G401.6 (cell line): Measurements from ENCODE around the gene CWF19L1.
"Not testable (repeated sequence)": the region's sequence is repeated elsewhere in the genome, so short reads cannot be mapped to it uniquely, and the experiment has no call there.

Source experiments
- FAIRE-seq: peaks from 2 replicates; lab custom pipeline; 2012; peaks lifted over from hg19 to GRCh38; lab: Jason Lieb, UNC

The CWF19L1 gene

GRCh38 chr10:100267239-100268104, at the start of gene CWF19L1:
Gene CWF19L1, minus strand, starts transcription at chr10:100267638. Its CDS starts 45 bp downstream, at chr10:100267593.
- peak; percentile 93 for FAIRE-seq

DNA sequence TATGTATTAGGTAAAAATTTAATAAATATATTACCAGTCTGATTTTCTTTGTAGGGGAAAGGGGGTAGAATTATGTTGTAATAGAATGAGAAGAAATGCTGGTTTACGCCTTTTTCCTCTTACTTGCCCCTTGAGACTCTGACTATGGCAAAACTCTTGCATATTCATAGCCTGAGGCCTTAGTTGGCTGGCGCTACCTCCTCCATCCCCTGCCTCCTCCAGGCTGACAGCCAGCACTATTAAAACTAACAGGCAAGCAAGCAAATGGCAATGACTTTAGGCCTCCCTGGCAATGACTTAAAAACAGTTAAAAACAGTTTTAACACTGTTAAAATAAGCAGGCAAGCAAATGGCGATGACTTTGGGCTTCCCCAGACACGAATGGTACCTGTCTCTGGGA, 48.2 kb upstream of the CWF19L1 start:
- FAIRE-seq: no peak

- FAIRE-seq: no peak
Observed at GRCh38 chr10:100311298-100311697, 43.9 kb upstream of the CWF19L1 start.

DNA sequence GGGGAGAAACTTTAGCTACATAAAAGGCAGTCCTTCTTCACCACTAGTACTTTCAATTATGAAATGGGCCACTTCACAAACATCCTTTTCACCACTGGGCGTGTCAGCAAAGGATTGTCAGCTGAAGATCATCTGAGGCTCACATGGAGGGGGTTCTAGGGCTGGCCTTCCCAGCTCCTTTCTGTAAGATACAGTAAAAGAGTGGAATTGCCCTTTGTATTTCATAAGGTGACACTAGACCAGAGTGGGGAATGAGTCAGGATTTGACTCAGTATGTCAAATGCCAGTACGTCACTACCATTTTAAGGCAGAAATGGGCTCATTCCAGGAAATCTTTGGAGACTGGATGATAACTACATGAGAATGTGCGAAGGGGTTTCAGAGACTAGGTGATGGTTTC, 40.2 kb upstream of the CWF19L1 start:
- no peak for FAIRE-seq

DNA sequence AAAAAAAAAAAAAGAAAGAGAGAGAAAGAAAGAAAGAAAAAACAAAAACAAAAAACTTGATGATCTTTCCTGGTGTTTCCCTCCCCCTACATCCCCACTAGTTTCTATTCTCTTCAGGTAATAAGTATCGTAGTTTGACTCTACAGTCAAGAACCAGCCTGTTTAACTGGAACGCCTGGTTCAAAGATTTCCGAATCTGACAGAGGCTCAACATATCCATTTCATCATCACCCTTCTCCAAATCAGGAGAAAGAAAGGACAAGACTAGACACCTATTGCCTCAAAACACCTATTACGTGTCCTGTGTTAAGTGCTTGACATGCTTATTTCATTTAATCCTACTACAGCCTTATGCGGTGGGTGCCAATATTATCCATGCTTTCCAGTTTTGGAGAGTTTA, 39.4 kb upstream of the CWF19L1 start:
- FAIRE-seq: no peak

DNA sequence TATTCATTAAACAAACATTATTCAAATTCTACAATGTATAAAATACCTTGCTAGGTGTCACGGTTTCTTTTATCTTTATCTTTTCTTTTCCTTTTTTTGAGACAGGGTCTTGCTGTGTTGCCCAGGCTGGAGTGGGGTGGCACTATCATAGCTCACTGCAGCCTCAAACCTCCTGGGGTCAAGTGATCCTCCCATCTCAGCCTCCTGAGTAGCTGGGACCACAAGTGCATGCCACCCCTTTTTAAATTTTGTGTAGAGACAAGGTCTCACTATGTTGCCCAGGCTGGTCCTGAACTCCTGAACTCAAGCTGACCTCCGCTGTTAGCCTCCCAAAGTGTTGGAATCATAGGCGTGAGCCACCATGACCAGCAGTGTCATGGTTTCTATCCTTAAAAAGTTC, 37.0 kb upstream of the CWF19L1 start:
- no peak for FAIRE-seq

GRCh38 chr10:100303724-100304319, 36.4 kb upstream of the CWF19L1 start:
- peak; percentile 95 for FAIRE-seq

- not testable (repeated sequence) for FAIRE-seq
Observed at GRCh38 chr10:100301123-100301522, 33.7 kb upstream of the CWF19L1 start.

- no peak for FAIRE-seq
Observed at GRCh38 chr10:100297242-100297641, 29.8 kb upstream of the CWF19L1 start.

GRCh38 chr10:100293066-100293465, 25.6 kb upstream of the CWF19L1 start:
- FAIRE-seq: no peak

GRCh38 chr10:100292300-100292699, 24.9 kb upstream of the CWF19L1 start:
- FAIRE-seq: not testable (repeated sequence)

DNA sequence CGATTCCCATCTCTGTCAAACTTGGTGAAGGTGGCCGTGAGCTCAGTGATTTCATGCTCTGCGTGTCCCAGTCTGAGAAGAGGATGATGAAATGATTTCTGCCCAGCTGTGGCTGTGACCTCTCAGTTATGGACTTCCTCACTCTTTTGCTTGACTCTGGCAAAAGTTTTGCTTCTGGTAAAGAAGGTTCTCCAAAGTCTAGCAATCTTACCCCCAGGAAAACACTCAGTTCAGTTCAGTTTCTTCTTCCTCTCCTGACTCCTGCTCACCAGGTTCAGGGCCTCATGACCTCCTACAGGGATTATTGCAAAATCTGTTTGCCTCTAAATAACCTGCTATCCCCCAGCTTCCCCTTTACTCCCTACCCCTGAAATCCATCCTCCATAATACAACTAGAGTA, 23.9 kb upstream of the CWF19L1 start:
- no peak for FAIRE-seq

DNA sequence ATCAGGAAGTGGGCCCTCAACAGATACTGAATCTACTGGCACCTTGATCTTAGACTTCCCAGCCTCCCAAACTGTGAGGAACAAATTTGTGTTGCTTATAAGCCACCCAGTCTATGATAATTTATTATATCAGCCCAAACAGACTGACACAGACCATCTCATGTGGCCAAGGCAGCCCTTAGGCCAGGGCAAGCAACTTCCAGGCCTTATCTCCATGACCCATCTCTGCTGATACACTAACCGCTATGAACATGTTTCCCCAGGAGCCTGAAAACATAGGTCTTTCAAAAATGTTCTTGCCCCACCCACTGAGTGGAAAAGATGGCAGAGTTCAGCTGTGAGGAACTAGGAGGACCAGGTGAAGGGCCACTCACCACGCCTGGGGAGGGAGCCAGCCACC, 22.2 kb upstream of the CWF19L1 start:
- FAIRE-seq: no peak

DNA sequence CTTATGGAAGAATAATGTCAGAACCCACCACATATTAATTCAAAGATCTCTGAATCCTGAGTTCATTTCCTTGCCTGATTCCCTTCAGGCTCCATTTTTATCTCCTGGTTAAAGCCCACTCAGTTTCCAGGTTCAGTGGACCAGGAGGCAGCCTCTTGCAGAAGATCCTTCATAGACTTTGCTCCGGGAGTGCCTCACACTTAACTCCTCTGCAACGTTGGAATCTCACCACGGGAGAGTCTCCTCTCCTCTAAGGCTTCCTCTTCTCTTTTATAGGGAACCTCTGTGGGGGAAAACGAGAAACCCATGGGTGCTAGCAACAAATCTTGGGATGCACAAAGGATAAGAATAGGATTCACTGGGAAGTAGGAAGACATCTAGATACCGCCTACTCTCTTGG, 20.8 kb upstream of the CWF19L1 start:
- no peak for FAIRE-seq

DNA sequence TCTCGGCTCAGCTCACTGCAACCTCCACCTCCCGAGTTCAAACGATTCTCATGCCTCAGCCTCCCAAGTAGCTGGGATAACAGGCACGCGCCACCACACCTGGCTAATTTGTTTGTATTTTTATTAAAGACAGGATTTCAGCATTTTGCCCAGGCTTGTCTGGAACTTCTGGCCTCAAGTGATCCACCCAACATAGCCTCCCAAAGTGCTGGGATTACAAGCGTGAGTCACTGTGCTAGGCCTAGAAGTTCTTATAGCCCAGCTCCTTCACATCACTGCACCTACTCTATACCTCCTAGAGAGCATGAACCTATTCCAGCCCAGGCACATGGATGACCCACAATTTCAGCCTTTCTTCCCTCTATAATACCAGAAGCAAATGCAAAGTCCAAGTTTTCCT, 20.3 kb upstream of the CWF19L1 start:
- FAIRE-seq: no peak

GRCh38 chr10:100286051-100287033, 18.9 kb upstream of the CWF19L1 start, which contains the start of gene BLOC1S2:
Gene BLOC1S2, minus strand, starts transcription at chr10:100286680. Its CDS starts 21 bp downstream, at chr10:100286659.
- FAIRE-seq: no peak

DNA sequence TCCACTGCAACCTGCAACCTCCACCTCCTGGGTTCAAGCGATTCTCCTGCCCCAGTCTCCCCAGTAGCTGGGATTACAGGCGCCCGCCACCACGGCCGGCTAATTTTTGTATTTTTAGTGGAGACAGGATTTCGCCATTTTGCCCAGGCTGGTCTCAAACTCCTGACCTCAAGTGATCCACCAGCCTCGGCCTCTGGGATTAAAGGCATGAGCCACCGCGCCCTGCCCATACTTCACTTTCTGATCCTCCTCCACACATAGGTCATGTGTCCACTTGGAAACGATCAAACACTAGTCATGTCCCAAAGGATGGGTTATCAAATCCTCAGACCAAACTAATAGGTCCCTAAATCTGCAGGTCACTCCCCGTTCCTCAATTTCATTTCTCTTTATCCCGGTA, 17.9 kb upstream of the CWF19L1 start:
- not testable (repeated sequence) for FAIRE-seq

DNA sequence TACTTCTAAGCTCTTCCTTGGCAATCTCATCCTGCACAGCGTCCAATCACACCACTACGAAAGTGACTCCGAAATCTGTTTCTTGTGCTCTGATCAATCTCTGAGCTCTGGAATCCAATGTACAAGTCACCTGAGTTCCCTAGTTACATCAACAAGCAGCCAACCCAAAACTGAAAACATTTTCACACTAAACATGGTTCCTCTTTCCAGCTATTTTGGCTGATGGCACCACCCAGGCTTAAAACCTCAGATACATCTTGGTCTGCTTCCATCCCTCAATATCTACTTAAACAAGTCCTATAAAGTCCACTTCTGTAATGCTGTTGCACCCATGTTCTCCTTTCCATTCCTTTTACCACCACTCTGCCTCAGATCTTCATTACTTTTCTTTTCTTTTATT, 15.5 kb upstream of the CWF19L1 start:
- no peak for FAIRE-seq

DNA sequence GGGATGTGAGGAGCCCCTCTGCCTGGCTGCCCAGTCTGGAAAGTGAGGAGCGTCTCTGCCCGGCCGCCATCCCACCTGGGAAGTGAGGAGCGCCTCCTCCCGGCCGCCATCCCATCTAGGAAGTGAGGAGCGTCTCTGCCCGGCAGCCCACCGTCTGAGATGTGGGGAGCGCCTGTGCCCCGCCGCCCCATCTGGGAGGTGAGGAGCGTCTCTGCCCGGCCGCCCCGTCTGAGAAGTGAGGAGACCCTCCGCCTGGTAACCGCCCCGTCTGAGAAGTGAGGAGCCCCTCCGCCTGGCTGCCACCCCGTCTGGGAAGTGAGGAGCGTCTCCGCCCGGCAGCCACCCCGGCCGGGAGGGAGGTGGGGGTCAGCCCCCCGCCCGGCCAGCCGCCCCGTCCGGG, 9.5 kb upstream of the CWF19L1 start:
- FAIRE-seq: not testable (repeated sequence)

GRCh38 chr10:100265821-100266485, 1.5 kb downstream of the CWF19L1 start:
- no peak for FAIRE-seq

DNA sequence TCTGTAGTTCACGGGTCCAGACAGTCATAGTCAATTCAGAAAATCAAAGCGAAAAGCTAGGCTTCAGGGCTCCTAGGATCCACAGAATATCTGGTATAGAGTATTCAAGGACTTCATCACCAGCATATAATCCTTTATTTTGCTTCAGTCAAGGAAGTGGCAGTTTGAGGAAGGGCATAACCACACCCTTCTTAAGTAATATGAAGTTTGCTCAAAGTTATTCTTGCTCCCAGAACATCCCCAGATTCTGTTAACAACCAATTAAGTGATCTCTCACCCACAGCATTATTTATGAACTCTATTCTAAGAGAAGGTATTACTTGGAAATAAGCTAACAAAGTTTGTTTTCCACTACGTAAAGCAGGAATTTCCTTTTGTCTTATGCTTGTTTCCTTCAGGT, 13.2 kb downstream of the CWF19L1 start:
- no peak for FAIRE-seq

- FAIRE-seq: no peak
Observed at GRCh38 chr10:100253041-100253440, 14.4 kb downstream of the CWF19L1 start.
